ENCODE data around the gene AKAP9. TPM values are rescaled to one million over a fixed set of nuclear protein-coding genes. Genes with fewer than 3 reads are reported as not detected.

Gene AKAP9
- total RNA-seq, 1 experiment from 2014 or later: 62.6 TPM

DNA sequence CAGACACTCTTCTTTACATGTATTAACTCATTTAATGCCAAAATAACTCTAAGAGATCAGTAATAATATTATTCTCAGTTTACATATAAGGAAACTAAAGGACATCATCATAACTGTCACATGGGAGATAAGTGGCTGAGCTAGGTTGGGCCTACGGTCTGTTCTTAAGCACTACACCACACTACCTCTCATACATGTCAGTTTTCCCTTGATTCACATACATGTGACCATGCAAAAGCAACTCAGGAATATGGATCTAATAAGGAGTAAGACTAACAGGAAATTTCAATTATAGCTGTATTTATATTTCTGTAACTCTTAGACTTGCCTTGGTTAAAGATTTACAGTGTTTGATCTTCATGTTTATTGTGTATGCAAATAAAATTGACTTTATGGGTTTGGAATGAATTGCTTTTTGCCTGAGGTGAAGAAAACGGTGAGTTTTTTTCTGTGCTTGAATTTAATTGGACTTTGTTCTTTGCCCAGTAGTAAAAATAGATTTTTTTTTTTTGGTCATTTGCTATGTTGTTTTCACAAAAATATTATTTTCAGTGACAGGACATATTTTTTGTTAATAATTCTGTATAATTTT is 123.9 kb downstream of the AKAP9 start:
- intact Hi-C loops (cut with micrococcal nuclease; ENCODE audit: unreplicated experiment): no loop called here
- ChIA-PET POLR2A (ENCODE audit: low non-redundant PET) (no interaction called here), CTCF (no interaction called here)
- H3K4me1 ChIP-seq (ENCODE audit: insufficient read depth, low read length, poor library complexity, severe bottlenecking): peaks cover 2% of the 10 kb centered on the region
- TF ChIP-seq, protein P1, sequence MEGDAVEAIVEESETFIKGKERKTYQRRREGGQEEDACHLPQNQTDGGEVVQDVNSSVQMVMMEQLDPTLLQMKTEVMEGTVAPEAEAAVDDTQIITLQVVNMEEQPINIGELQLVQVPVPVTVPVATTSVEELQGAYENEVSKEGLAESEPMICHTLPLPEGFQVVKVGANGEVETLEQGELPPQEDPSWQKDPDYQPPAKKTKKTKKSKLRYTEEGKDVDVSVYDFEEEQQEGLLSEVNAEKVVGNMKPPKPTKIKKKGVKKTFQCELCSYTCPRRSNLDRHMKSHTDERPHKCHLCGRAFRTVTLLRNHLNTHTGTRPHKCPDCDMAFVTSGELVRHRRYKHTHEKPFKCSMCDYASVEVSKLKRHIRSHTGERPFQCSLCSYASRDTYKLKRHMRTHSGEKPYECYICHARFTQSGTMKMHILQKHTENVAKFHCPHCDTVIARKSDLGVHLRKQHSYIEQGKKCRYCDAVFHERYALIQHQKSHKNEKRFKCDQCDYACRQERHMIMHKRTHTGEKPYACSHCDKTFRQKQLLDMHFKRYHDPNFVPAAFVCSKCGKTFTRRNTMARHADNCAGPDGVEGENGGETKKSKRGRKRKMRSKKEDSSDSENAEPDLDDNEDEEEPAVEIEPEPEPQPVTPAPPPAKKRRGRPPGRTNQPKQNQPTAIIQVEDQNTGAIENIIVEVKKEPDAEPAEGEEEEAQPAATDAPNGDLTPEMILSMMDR (conservative IDR thresholded peaks at IDR 0.05; ENCODE audit: low read depth, low read length): no peak
- TF ChIP-seq EZH2 (IDR thresholded peaks at IDR 0.05; ENCODE audit: borderline replicate concordance, low read depth, low read length, poor library complexity, severe bottlenecking): no peak
- no peak overlapping the region for H3K4me3 ChIP-seq (ENCODE audit: low read depth, low read length, poor library complexity, severe bottlenecking)
- peaks cover under 1% of the 10 kb centered on the region for H3K36me3 ChIP-seq (ENCODE audit: insufficient read depth, low read length, poor library complexity, severe bottlenecking)
- DNase-seq (ENCODE audit: low spot score): no peak
- BruUV-seq (replicated peaks): no TSS peak
- H3K9me3 ChIP-seq (ENCODE audit: low read depth, low read length, poor library complexity, severe bottlenecking): no peaks in the 10 kb centered on the region
- H3K27ac ChIP-seq (ENCODE audit: low read depth, low read length, poor library complexity, severe bottlenecking): no peak overlapping the region
- H3K27me3 ChIP-seq (replicated peaks; ENCODE audit: insufficient read depth, low read depth, low read length, poor library complexity): no peaks in the 10 kb centered on the region

DNA sequence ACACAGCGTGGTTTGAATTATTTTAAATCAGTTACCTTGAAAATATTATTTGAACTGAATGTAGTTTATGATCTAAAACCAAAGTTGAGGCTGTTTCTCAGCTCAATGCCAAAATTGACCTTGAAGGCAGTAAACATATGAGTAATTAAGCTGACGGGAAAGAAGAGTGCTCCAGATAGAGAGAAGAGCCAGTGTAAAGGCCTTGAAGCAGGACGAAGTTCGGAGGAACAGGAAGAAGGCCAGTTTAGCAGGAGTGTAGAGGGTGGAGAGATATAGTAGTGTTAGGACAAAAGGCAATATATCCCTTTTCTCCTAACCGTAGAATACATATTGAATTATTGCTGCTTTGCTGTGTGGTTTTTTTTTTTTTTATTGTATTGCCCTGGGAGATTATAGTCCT is 130.4 kb downstream of the AKAP9 start:
- intact Hi-C loops (cut with micrococcal nuclease; ENCODE audit: unreplicated experiment): no loop called here
- CTCF ChIA-PET: no interaction called here
- Histone ChIP-seq H3K4me1 (ENCODE audit: insufficient read depth, low read length, poor library complexity, severe bottlenecking) (no peaks in the 10 kb centered on the region), H3K27ac (ENCODE audit: low read depth, low read length, poor library complexity, severe bottlenecking) (no peak overlapping the region), H3K27me3 (replicated peaks; ENCODE audit: insufficient read depth, low read depth, low read length, poor library complexity) (no peaks in the 10 kb centered on the region), H3K36me3 (ENCODE audit: insufficient read depth, low read length, poor library complexity, severe bottlenecking) (peaks cover 17% of the 10 kb centered on the region), H3K9me3 (ENCODE audit: low read depth, low read length, poor library complexity, severe bottlenecking) (no peaks in the 10 kb centered on the region), H3K4me3 (ENCODE audit: low read depth, low read length, poor library complexity, severe bottlenecking) (no peak overlapping the region)
- POLR2A ChIA-PET (ENCODE audit: low non-redundant PET): no interaction called here
- BruUV-seq (replicated peaks): no TSS peak
- DNase-seq (ENCODE audit: low spot score): no peak
- TF ChIP-seq, protein P1 (conservative IDR thresholded peaks at IDR 0.05; ENCODE audit: low read depth, low read length): no peak

DNA sequence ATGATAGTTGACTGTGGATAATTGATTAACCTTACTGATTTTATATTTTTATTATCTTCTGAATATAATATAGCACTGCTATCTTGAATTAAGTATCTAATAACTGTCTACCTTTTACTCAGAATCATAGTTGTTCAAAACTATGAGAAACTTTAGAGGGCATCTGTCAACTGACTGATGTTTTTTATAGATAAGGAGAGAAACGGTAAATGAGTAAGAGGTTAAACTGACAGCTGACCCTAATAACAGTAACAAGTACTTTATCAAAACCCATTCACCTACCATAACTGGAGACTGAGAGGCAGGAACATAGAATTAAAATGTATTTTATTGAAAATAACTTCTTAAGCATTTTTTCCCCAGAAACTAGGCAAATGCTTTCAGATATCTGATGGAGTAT is 131.5 kb downstream of the AKAP9 start:
- TF ChIP-seq, protein P1 (conservative IDR thresholded peaks at IDR 0.05; ENCODE audit: low read depth, low read length): no peak
- TF ChIP-seq EZH2 (IDR thresholded peaks at IDR 0.05; ENCODE audit: borderline replicate concordance, low read depth, low read length, poor library complexity, severe bottlenecking): no peak
- no peaks in the 10 kb centered on the region for H3K27me3 ChIP-seq (replicated peaks; ENCODE audit: insufficient read depth, low read depth, low read length, poor library complexity)
- DNase-seq (ENCODE audit: low spot score): no peak
- peaks cover 17% of the 10 kb centered on the region for H3K36me3 ChIP-seq (ENCODE audit: insufficient read depth, low read length, poor library complexity, severe bottlenecking)
- no peak overlapping the region for H3K4me3 ChIP-seq (ENCODE audit: low read depth, low read length, poor library complexity, severe bottlenecking)
- no TSS peak for BruUV-seq (replicated peaks)
- CTCF ChIA-PET: no interaction called here
- no peaks in the 10 kb centered on the region for H3K9me3 ChIP-seq (ENCODE audit: low read depth, low read length, poor library complexity, severe bottlenecking)
- intact Hi-C loops (cut with micrococcal nuclease; ENCODE audit: unreplicated experiment): no loop called here
- POLR2A ChIA-PET (ENCODE audit: low non-redundant PET): no interaction called here
- no peak overlapping the region for H3K27ac ChIP-seq (ENCODE audit: low read depth, low read length, poor library complexity, severe bottlenecking)
- H3K4me1 ChIP-seq (ENCODE audit: insufficient read depth, low read length, poor library complexity, severe bottlenecking): no peaks in the 10 kb centered on the region

Data from A673 (cell line).